ENCODE measurements around the gene SH2D5.

Gene SH2D5

GRCh38 chr1:20705203-20705755 is 27.2 kb downstream of the SH2D5 start:
- no peak overlapping the region for H3K4me3 ChIP-seq (ENCODE audit: low read depth, low read length)
- DNase-seq (ENCODE audit: low read depth): no peak
- no peak for TF ChIP-seq CTCF (conservative IDR thresholded peaks at IDR 0.05; ENCODE audit: low read depth, low read length)

- H3K4me3 ChIP-seq (ENCODE audit: low read depth, low read length): no peak overlapping the region
- no peak for DNase-seq (ENCODE audit: low read depth)
- no peak for TF ChIP-seq CTCF (conservative IDR thresholded peaks at IDR 0.05; ENCODE audit: low read depth, low read length)
Observed at GRCh38 chr1:20704390-20705202, 27.9 kb downstream of the SH2D5 start.

GRCh38 chr1:20703124-20703756 is 29.3 kb downstream of the SH2D5 start:
- no peak for TF ChIP-seq CTCF (conservative IDR thresholded peaks at IDR 0.05; ENCODE audit: low read depth, low read length)
- DNase-seq (ENCODE audit: low read depth): no peak
- H3K4me3 ChIP-seq (ENCODE audit: low read depth, low read length): no peak overlapping the region

GRCh38 chr1:20702416-20702815 is 30.1 kb downstream of the SH2D5 start:
- TF ChIP-seq CTCF (conservative IDR thresholded peaks at IDR 0.05; ENCODE audit: low read depth, low read length): peak; percentile 78
- no peak overlapping the region for H3K4me3 ChIP-seq (ENCODE audit: low read depth, low read length)
- DNase-seq (ENCODE audit: low read depth): peak; percentile 57

- H3K4me3 ChIP-seq (ENCODE audit: low read depth, low read length): no peak overlapping the region
- no peak for DNase-seq (ENCODE audit: low read depth)
- TF ChIP-seq CTCF (conservative IDR thresholded peaks at IDR 0.05; ENCODE audit: low read depth, low read length): no peak
Observed at GRCh38 chr1:20701847-20702246, 30.7 kb downstream of the SH2D5 start.

GRCh38 chr1:20701446-20701845 is 31.1 kb downstream of the SH2D5 start:
- TF ChIP-seq CTCF (conservative IDR thresholded peaks at IDR 0.05; ENCODE audit: low read depth, low read length): no peak
- no peak for DNase-seq (ENCODE audit: low read depth)
- no peak overlapping the region for H3K4me3 ChIP-seq (ENCODE audit: low read depth, low read length)
